Transverse colon (tissue), 4 donors: ENCODE results near the gene R3HDM4. TPM values are rescaled to one million over a fixed set of nuclear protein-coding genes. Genes with fewer than 3 reads are reported as not detected.
A peak's percentile ranks its signal among the peaks of the same experiment; 100 is the strongest.

ENCODE experiments used
- DNase-seq: peaks from one replicate; pipeline ENCODE4 v3.0.0-alpha.2; 2019
- H3K27ac ChIP-seq, 4 donors: fragments of 200-600 bp; sonication (generic); 2 replicates each; pipeline ENCODE4 v1.5.1; 2016 to 2018; ENCODE audit warnings: inconsistent platforms in 4 of 4
- H3K27me3 ChIP-seq: fragments of 200-600 bp; sonication (generic); 2 replicates; pipeline ENCODE4 v1.5.1; 2017; ENCODE audit warnings: inconsistent platforms
- H3K36me3 ChIP-seq, 4 donors: fragments of 200-600 bp; sonication (generic); 2 replicates each; pipeline ENCODE4 v1.5.1; 2017 to 2019; ENCODE audit warnings: inconsistent platforms in 4 of 4
- H3K4me1 ChIP-seq, 4 donors: fragments of 200-600 bp; sonication (generic); 2 replicates each; pipeline ENCODE4 v1.5.1; 2017 to 2020; ENCODE audit warnings: inconsistent platforms in 4 of 4
- H3K4me3 ChIP-seq, 4 donors: fragments of 200-600 bp; sonication (generic); 1 replicate in 1 of 4; 2 replicates in 3 of 4; pipeline versions ENCODE4 v1.5.1 to v1.6.1; 2017 to 2019; ENCODE audit warnings: inconsistent platforms in 4 of 4
- H3K9me3 ChIP-seq, 2 donors: fragments of 200-600 bp; sonication (generic); 2 replicates each; pipeline ENCODE4 v1.5.1; 2017 to 2019; ENCODE audit warnings: inconsistent platforms in 2 of 2
- CTCF ChIP-seq, 5 experiments: fragments of 200-600 bp in 3 of 5; fragments of 450-650 bp in 2 of 5; sonication (generic) in 3 of 5; IDR thresholded peaks; 1 replicate in 2 of 5; 2 replicates in 3 of 5; pipeline ENCODE4 v1.5.1; 2016 to 2017; ENCODE audit warnings: antibody characterized with exemption in 5 of 5, inconsistent platforms in 3 of 5, mild to moderate bottlenecking in 2 of 5, moderate library complexity in 1 of 5
- EP300 ChIP-seq: sonication (generic); formaldehyde crosslinking; IDR thresholded peaks from one replicate; pipeline ENCODE4 v1.6.1; 2017; ENCODE audit warnings: antibody characterized with exemption, low read depth
- POLR2A ChIP-seq: fragments of 450-650 bp; IDR thresholded peaks from one replicate; pipeline ENCODE4 v1.6.1; 2016; ENCODE audit warnings: antibody characterized with exemption, mild to moderate bottlenecking, moderate library complexity
- POLR2AphosphoS5 ChIP-seq, 3 donors: sonication (generic); formaldehyde crosslinking; IDR thresholded peaks; one replicate each; pipeline ENCODE4 v1.6.1; 2016; ENCODE audit warnings: antibody characterized with exemption in 3 of 3
- WGBS, 2 donors: methylation state at CpG; one replicate each; pipeline ENCODE4 v1.1.5; 2018; ENCODE audit warnings: low coverage in 1 of 2; 5-methylcytosine and 5-hydroxymethylcytosine counted together
- in situ Hi-C, 4 donors: fragments of 200-750 bp; cut with MboI; loops; one replicate each; pipeline versions ENCODE4 v1.15.0 to v1.15.1; 2017; ENCODE audit warnings: low sequenced_read_pairs in 3 of 4, low pct_ligation_motif_present in 1 of 4, low pct_unique_long_range_greater_than_20kb in 1 of 4
- intact Hi-C: fragments of 100-400 bp; cut with DNase I; formaldehyde crosslinking; loops from one replicate; pipeline ENCODE4 v1.15.1; 2023; ENCODE audit warnings: low total_unique reads
- total RNA-seq, 4 donors: library from RNA; depleted of rRNA; stranded (reverse); fragments of >200 nt; gene quantifications; one replicate each; pipeline ENCODE4 v1.1.0, GENCODE V29; 2016

The R3HDM4 gene
- total RNA-seq, 4 donors from 2014 or later, result 43.8 to 49.4 (median 46.7) TPM

GRCh38 chr19:870314-870713 is 42.7 kb downstream of the R3HDM4 start:
- intact Hi-C loops (no loop called here), in situ Hi-C loops (loop anchor here in 1 of 4 donors (25.0 kb wide), 1 partner anchor 117 kb away; the partner anchor contains the start of gene WDR18)
- DNase-seq, result no peak
- Histone ChIP-seq H3K4me1 (peaks cover 12 to 25% (median 18%) of the 10 kb centered on the region in 4 donors), H3K4me3 (no peak overlapping the region), H3K36me3 (peaks cover 0 to 5% (median 0%) of the 10 kb centered on the region in 4 donors), H3K9me3 (no peaks in the 10 kb centered on the region), H3K27me3 (no peaks in the 10 kb centered on the region), H3K27ac (peak overlapping the region; percentile 66 to 89 (median 78))
- WGBS, 2 donors, result 87 to 89% methylated on average over 4 to 8 of the region's 8 CpGs
- TF ChIP-seq POLR2A, result no peak
- TF ChIP-seq EP300, result no peak
- TF ChIP-seq POLR2AphosphoS5 (IDR thresholded peaks at IDR 0.05), result no peak
- no peak for TF ChIP-seq CTCF (IDR thresholded peaks at IDR 0.05)

GRCh38 chr19:869245-870177 is 43.5 kb downstream of the R3HDM4 start:
- H3K27me3 ChIP-seq, result no peaks in the 10 kb centered on the region
- in situ Hi-C loops, result loop anchor here in 1 of 4 donors (25.0 kb wide), 1 partner anchor 118 kb away; the partner anchor contains the start of gene WDR18
- peak; percentile 65 for DNase-seq
- H3K9me3 ChIP-seq, result no peaks in the 10 kb centered on the region
- intact Hi-C loops, result no loop called here
- peaks cover 12 to 25% (median 18%) of the 10 kb centered on the region in 4 donors for H3K4me1 ChIP-seq
- WGBS, 2 donors, result 70% methylated on average over 29 of the region's 29 CpGs; no CpG with 5 or more reads in 1 of the 2 donors
- H3K36me3 ChIP-seq, result peaks cover 0 to 5% (median 0%) of the 10 kb centered on the region in 4 donors
- no peak overlapping the region for H3K4me3 ChIP-seq
- TF ChIP-seq EP300 (no peak), CTCF (IDR thresholded peaks at IDR 0.05) (no peak), POLR2AphosphoS5 (IDR thresholded peaks at IDR 0.05) (peak in 1 of 3 donors; percentile 9), POLR2A (no peak)
- peak overlapping the region; percentile 66 to 89 (median 78) for H3K27ac ChIP-seq

- in situ Hi-C loops, result loop anchor here in 1 of 4 donors (25.0 kb wide), 1 partner anchor 119 kb away; the partner anchor contains the start of gene WDR18
- no peaks in the 10 kb centered on the region for H3K27me3 ChIP-seq
- peak overlapping the region; percentile 66 to 89 (median 78) for H3K27ac ChIP-seq
- H3K9me3 ChIP-seq, result no peaks in the 10 kb centered on the region
- WGBS, 2 donors, result 80 to 93% methylated on average over 1 to 34 of the region's 34 CpGs
- intact Hi-C loops, result no loop called here
- peaks cover 13 to 28% (median 21%) of the 10 kb centered on the region in 4 donors for H3K4me1 ChIP-seq
- TF ChIP-seq CTCF (IDR thresholded peaks at IDR 0.05) (no peak), EP300 (no peak), POLR2AphosphoS5 (IDR thresholded peaks at IDR 0.05) (no peak), POLR2A (no peak)
- no peak for DNase-seq
- H3K4me3 ChIP-seq, result no peak overlapping the region
- H3K36me3 ChIP-seq, result peaks cover 0 to 5% (median 0%) of the 10 kb centered on the region in 4 donors
Observed at GRCh38 chr19:868458-869244, 44.4 kb downstream of the R3HDM4 start.
